GM18498 (cell line): ENCODE measurements around the gene IQGAP2.
"Not testable (repeated sequence)": the region's sequence is repeated elsewhere in the genome, so short reads cannot be mapped to it uniquely, and the experiment has no call there.

Experiments
- ATAC-seq: cut with Tn5 transposase; IDR thresholded peaks from one replicate; pipeline ENCODE4 v1.9.1; 2021; ENCODE audit warnings: mild to moderate bottlenecking, moderate library complexity; ENCODE audit not compliant: unreplicated experiment

The IQGAP2 gene

DNA sequence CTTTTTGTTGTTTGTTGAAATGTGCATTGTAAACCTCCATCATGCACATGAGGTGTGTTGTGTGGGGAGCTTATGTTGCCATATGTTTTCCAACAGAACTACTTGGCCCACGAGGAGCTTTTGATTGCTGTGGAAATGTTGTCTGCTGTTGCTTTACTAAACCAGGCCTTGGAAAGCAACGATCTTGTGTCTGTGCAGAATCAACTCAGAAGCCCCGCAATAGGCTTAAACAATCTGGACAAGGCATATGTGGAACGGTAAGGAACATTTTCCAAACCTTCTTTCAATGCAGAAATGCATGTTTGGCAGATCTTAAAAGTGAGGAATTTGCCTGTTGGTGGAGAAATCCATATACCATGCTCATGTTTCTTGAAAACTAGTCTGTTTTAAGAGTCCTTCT, 197.6 kb downstream of the IQGAP2 start:
- ATAC-seq = no peak

DNA sequence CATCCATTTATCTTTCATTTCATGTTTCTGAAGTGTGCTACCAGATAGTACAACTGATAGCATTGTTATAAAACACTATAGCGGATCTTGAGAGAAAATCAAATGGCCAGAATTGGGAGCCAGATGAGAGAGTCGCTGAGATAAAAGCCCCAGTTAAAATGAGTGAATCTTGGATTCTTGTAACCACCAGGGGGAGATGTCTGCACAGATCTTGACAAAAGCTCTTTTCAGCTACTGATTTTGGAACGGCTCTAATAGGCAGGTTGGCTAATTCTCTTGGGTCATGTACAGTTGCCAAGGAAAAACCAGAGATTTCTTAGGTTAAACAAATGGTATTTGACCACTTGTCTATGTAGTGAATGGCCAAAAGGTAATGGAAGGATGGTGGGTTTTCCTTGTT, 198.4 kb downstream of the IQGAP2 start:
- ATAC-seq = no peak

GRCh38 chr5:76602094-76602726, 199.1 kb downstream of the IQGAP2 start:
- ATAC-seq = no peak

DNA sequence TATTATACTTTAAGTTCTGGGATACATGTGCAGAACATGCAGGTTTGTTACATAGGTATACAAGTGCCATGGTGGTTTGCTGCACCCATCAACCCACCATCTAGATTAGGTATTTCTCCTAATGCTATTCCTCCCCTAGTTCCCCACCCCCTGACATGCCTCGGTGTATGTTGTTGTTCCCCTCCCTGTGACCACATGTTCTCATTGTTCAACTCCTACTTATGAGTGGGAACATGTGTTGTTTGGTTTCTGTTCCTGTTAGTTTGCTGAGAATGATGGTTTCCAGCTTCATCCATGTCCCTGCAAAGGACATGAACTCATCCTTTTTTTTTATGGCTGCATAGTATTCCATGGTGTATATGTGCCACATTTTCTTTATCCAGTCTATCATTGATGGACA, 200.9 kb downstream of the IQGAP2 start:
- not testable (repeated sequence) for ATAC-seq

- ATAC-seq = no peak
Measured at GRCh38 chr5:76604838-76605237, 201.8 kb downstream of the IQGAP2 start.

- ATAC-seq = no peak
Measured at GRCh38 chr5:76606701-76607100, 203.6 kb downstream of the IQGAP2 start.

DNA sequence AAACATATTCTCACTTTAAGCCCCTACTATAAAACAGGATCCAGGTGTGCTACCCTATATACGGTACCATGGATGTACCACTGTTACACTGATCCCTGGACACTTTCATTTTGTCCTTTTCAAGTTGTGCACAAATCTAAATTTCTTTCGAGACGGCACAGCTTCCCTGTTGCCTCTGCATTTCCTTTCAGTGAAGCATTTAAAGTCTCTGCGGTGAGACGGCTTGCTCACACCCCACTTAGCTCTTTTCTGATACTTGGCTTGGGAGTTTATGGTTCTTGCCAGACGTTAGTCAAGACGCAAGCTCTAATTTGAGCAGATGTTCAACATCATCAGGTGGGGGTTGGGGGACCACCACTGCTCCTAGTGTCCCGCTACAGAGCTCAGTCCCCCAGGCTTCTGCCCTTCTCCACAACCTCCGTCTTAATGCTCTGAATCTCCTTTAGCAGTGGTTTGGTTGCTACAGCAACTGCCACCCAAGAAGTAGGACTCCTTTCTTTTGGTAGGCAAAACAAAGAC, 204.3 kb downstream of the IQGAP2 start:
- no peak for ATAC-seq

DNA sequence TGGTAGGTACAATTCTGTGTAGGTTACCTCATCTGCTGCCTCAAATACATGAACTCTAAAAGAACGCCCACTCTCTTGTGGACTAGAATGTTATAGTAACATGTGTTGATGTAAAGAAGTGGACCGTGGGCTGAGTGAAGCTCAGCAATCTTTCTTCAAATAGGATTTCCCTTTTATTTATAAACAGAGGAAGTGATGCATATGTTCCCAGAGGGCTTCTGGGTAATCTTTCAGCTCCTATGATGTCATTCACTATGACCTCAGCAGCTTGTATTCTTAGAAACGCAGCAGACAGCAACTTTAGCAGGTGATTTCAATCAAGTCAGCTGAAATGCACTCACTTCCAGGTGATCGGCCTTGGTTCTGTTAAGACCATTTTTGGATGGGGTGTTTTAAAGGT, 205.7 kb downstream of the IQGAP2 start:
- ATAC-seq = no peak

DNA sequence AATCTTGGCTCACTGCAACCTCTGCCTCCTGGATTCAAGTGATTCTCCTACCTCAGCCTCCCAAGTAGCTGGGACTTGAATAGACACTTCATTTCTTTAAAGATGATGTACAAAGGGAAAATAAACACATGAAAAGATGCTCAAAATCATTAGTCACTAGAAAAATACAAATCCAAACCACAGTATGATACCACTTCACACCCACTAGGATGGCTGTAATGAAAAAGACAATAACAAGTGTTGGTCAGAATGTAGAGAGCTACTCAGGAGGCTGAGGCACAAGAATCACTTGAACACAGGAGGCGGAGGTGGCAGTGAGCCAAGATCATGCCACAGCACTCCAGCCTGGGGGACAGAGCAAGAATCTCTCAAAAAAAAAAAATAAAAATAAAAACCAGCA, 207.1 kb downstream of the IQGAP2 start:
- ATAC-seq = no peak

- ATAC-seq = no peak
Measured at GRCh38 chr5:76612942-76613341, 209.9 kb downstream of the IQGAP2 start.

- no peak for ATAC-seq
Measured at GRCh38 chr5:76615759-76616158, 212.7 kb downstream of the IQGAP2 start.

GRCh38 chr5:76616206-76616605, 213.1 kb downstream of the IQGAP2 start:
- no peak for ATAC-seq

- ATAC-seq = no peak
Measured at GRCh38 chr5:76617229-76617628, 214.1 kb downstream of the IQGAP2 start.

DNA sequence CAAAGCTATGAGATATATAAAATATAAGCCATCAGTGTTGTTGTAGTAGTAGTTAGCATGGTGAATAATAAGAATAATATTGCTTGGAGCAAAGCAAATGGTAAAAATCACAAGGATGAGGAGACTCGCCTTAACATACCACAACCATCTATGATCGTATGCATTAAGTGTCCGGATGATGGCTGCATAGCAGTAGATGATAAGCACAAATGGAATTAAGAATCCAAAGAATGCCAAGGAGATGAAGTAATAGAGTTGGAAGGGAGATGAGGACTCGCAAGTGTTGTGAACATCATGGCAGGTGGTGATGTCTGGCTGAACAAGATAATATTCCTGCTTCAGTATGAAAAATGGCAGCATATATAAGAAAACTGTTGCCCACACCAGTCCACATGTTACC, 214.6 kb downstream of the IQGAP2 start:
- no peak for ATAC-seq

GRCh38 chr5:76620166-76620565, 217.1 kb downstream of the IQGAP2 start:
- ATAC-seq = no peak

DNA sequence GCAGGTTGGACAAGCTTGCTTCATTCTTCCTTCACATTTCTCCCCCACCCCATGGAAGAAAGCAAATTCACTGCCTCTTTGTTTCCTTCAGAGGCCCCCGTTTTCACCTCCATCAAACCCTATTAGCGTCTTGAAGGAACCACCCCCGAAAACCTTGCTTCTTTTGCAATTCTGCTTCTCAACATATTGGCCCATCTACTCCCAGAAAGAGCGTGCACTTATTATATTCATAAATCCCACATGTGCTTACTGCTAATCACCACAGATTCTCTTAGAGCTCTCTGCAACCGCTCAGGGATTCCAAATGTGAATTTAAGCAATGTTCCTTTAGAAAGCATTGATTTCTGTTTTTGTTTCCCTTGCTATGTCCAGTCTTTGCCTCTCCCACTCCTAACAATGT, 219.0 kb downstream of the IQGAP2 start:
- ATAC-seq = no peak

DNA sequence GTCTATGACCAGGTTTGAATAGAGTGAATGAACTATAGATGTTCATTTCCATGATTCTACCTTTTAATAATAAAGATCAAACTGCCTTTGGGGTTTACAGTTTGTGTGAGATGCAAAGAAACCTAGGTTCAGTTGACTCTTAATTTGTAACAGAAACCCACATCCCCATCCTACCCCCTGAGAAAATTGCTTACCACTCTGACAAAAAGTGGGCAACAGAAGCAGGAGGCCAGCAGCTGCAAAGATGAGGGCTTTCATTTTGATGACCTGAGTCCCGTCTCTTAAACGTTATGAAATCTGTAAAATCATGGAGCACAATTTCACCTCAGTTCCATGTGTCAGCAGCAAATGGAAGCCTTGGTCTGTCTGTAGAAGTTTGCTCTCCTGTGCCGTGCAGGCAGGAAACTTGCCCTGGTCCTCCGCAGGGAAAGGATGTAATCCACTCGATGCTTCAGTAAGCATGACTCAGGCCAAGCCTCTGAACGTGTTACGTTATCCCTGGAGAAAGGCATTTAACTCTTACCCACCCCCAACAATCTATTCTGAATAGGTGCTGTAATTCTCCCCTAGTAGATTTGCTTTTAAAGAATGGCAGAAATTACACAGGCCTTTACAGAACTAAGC, 220.0 kb downstream of the IQGAP2 start, which contains the start of gene F2RL2:
Gene F2RL2, minus strand, starts transcription at position 431 of the 624 bp plus-strand sequence. Its CDS starts 173 bp downstream, at position 258.
- no peak for ATAC-seq

- no peak for ATAC-seq
Measured at GRCh38 chr5:76625087-76625815, 222.2 kb downstream of the IQGAP2 start.

DNA sequence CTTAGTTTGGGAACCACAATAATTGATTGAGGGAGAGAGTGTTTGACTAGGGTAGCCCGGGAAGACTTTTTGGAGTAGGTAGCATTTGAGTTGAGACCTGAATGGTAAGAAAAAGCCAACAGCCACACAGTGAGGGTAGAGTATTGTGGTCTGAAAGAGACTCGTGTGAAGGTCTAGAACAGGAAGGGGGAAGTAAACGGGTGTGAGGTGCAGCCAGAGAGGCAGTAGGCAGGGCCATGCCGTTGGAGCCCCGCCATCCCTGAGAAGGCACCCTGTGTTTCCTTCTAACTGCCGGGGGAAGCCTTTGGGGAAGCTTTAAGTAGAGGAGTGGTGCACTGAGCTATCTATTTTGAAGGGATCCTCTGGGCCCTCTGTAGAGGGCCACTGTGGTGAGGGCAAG, 223.7 kb downstream of the IQGAP2 start:
- ATAC-seq = no peak

DNA sequence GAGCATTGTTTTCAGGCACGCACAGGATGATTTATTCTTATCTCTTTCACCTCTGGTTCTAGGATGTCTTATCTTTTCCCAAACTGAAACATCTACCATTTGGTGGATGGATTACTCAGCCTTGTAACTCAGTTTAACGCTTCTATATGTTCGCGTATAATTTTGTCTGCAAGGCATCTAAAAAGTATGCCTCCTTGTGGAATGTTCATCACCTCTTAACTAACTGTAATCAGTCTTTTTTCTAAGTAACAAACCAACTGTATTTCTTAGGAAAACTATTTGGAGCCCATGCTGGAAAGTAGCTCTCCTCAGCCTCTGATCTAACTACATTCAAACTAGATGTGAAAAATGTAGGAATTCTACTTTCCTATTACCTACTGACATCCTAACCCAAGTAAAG, 231.6 kb downstream of the IQGAP2 start:
- no peak for ATAC-seq

DNA sequence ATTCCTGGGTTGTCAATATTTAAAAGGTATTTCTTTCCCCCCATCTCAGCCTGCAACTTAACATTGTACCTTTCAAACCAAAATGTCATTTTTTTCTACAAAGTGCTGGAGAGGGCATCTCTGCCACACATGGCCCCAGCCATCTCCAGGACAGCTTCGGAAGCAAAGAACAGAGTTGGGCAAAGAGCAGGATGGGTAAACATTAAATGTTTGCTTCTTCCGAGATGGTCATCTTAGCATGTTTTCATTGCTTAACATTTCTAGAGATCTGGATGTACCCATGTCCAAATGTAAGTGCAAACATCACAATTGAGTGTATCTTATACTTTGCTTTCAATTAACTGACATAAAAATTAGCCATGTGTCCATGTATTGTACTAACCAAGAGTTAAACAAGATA, 234.4 kb downstream of the IQGAP2 start:
- no peak for ATAC-seq

- peak; percentile 54 for ATAC-seq
Measured at GRCh38 chr5:76638479-76638878, 235.4 kb downstream of the IQGAP2 start.
